Hepatocyte (in vitro differentiated cells): ENCODE measurements around the gene YTHDC2. TPM values are rescaled to one million over a fixed set of nuclear protein-coding genes. Genes with fewer than 3 reads are reported as not detected.

Experiments used
- DNase-seq: peaks from one replicate; pipeline ENCODE4 v3.0.0-alpha.2; 2016; ENCODE audit warnings: low spot score
- H2AFZ ChIP-seq: fragments of 200-600 bp; sonication (generic); 2 replicates; pipeline ENCODE4 v1.6.0; 2016; ENCODE audit warnings: antibody characterized with exemption, mild to moderate bottlenecking
- H3K27ac ChIP-seq: fragments of 200-600 bp; sonication (generic); 2 replicates; pipeline ENCODE4 v1.5.1; 2016; ENCODE audit warnings: mild to moderate bottlenecking
- H3K27me3 ChIP-seq: fragments of 200-600 bp; sonication (generic); 2 replicates; pipeline ENCODE4 v1.6.1; 2016
- H3K36me3 ChIP-seq: fragments of 200-600 bp; sonication (generic); replicated peaks from 2 replicates; pipeline ENCODE4 v1.5.1; 2016; ENCODE audit warnings: low read depth; ENCODE audit not compliant: insufficient read depth
- H3K4me1 ChIP-seq: fragments of 200-600 bp; sonication (generic); 2 replicates; pipeline ENCODE4 v1.5.1; 2016; ENCODE audit warnings: mild to moderate bottlenecking, moderate library complexity; ENCODE audit not compliant: insufficient read depth
- H3K4me2 ChIP-seq: fragments of 200-600 bp; sonication (generic); 2 replicates; pipeline ENCODE4 v1.6.0; 2016
- H3K4me3 ChIP-seq: fragments of 200-600 bp; sonication (generic); 2 replicates; pipeline ENCODE4 v1.5.1; 2016; ENCODE audit warnings: mild to moderate bottlenecking
- H3K79me2 ChIP-seq: fragments of 200-600 bp; sonication (generic); 2 replicates; pipeline ENCODE4 v1.6.0; 2017; ENCODE audit warnings: mild to moderate bottlenecking
- H3K9me2 ChIP-seq: fragments of 200-600 bp; sonication (generic); replicated peaks from 2 replicates; pipeline ENCODE4 v1.6.0; 2017; ENCODE audit warnings: mild to moderate bottlenecking; ENCODE audit not compliant: insufficient read depth
- H3K9me3 ChIP-seq: fragments of 200-600 bp; sonication (generic); 2 replicates; pipeline ENCODE4 v1.5.1; 2016; ENCODE audit warnings: low read depth, mild to moderate bottlenecking
- H4K20me1 ChIP-seq: fragments of 200-600 bp; sonication (generic); 2 replicates; pipeline ENCODE4 v1.6.0; 2016; ENCODE audit warnings: mild to moderate bottlenecking; ENCODE audit not compliant: insufficient read depth, poor library complexity, severe bottlenecking
- EZH2 ChIP-seq: fragments of 200-600 bp; sonication (generic); IDR thresholded peaks from 2 replicates; pipeline ENCODE4 v1.6.1; 2016; ENCODE audit warnings: antibody characterized with exemption, mild to moderate bottlenecking, borderline replicate concordance
- EZH2phosphoT487 ChIP-seq: fragments of 200-600 bp; sonication (generic); IDR thresholded peaks from one replicate; pipeline ENCODE4 v1.6.1; 2018; ENCODE audit warnings: antibody characterized with exemption, mild to moderate bottlenecking, low read depth, moderate library complexity; ENCODE audit not compliant: unreplicated experiment, severe bottlenecking
- WGBS: methylation state at CpG from one replicate; pipeline ENCODE4 v1.1.6; 2016; ENCODE audit warnings: low lambda C conversion rate; ENCODE audit errors: missing lambda C conversion rate; 5-methylcytosine and 5-hydroxymethylcytosine counted together
- polyA plus RNA-seq: library from polyadenylated mRNA; unstranded; fragments of >200 nt; fragmentation: Nextera tagmentation; extraction: Ambion mirVana; gene quantifications from 2 replicates; pipeline ENCODE4 v1.2.1, GENCODE V29; 2016
- small RNA-seq: library from RNA; depleted of rRNA; stranded (forward); fragments of <200 nt; gene quantifications from one replicate; pipeline ENCODE3, GENCODE V24; 2014
- total RNA-seq: library from RNA; depleted of rRNA; stranded (reverse); fragments of >200 nt; gene quantifications from 2 replicates; pipeline ENCODE4 v1.2.3, GENCODE V29; 2014
- TF ChIP-seq, protein P1 (sequence below): fragments of 200-600 bp; sonication (generic); IDR thresholded peaks from 2 replicates; pipeline ENCODE4 v1.5.1; 2016; ENCODE audit warnings: antibody characterized with exemption, mild to moderate bottlenecking; ENCODE audit not compliant: poor library complexity

Gene YTHDC2
- total and polyA plus RNA-seq, 2 experiments from 2014 or later: 9.1 to 26.3 TPM

DNA sequence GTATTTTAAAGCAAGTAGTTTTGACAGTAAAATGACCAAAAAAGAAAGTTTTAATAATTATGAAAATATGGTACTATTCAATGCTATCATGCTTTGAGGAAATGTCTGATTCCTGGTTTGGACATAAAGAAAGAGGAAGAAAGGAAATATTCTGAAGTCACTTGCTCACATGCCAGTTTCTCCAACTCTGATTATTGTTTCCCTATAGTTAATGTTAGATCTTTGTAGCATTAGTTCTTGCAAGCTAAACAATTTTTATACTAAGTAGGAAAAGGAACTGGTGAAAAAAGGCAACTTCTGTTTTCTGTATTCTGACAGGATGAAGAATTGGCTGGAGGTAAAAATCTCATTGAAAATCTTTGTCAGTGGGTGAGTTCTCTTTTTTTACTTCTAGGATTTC lies 119.5 kb downstream of the YTHDC2 start:
- no peak for DNase-seq
- no peaks in the 10 kb centered on the region for H4K20me1 ChIP-seq
- H3K4me1 ChIP-seq: no peaks in the 10 kb centered on the region
- H3K4me2 ChIP-seq: no peak overlapping the region
- H2AFZ ChIP-seq: no peak overlapping the region
- H3K27ac ChIP-seq: no peak overlapping the region
- H3K79me2 ChIP-seq: no peaks in the 10 kb centered on the region
- no peak overlapping the region for H3K4me3 ChIP-seq
- no peak for TF ChIP-seq EZH2
- TF ChIP-seq, protein P1, sequence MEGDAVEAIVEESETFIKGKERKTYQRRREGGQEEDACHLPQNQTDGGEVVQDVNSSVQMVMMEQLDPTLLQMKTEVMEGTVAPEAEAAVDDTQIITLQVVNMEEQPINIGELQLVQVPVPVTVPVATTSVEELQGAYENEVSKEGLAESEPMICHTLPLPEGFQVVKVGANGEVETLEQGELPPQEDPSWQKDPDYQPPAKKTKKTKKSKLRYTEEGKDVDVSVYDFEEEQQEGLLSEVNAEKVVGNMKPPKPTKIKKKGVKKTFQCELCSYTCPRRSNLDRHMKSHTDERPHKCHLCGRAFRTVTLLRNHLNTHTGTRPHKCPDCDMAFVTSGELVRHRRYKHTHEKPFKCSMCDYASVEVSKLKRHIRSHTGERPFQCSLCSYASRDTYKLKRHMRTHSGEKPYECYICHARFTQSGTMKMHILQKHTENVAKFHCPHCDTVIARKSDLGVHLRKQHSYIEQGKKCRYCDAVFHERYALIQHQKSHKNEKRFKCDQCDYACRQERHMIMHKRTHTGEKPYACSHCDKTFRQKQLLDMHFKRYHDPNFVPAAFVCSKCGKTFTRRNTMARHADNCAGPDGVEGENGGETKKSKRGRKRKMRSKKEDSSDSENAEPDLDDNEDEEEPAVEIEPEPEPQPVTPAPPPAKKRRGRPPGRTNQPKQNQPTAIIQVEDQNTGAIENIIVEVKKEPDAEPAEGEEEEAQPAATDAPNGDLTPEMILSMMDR: no peak
- TF ChIP-seq EZH2phosphoT487: no peak
- no peaks in the 10 kb centered on the region for H3K27me3 ChIP-seq
- no peaks in the 10 kb centered on the region for H3K9me3 ChIP-seq
- no peaks in the 10 kb centered on the region for H3K36me3 ChIP-seq
- H3K9me2 ChIP-seq: no peaks in the 10 kb centered on the region

DNA sequence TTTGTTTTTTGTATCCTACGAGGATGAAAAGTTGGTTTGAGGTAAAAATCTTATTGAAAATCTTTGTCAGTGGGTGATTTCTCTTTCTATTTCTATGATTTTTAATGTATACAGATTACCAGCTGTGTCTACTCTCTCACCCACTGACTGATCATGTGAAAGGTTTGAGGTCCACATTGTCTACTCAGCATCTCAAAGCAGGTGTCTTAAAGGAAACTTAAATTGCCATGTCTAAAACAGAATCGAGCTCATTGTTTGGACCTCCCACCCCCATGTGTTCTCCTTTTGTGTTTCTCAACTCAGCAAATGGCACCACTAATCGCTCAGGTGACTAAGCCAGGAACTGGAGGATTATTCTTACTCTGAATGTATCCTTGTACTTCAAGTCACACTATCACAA lies 121.5 kb downstream of the YTHDC2 start:
- 85% methylated on average over 3 of the region's 3 CpGs for WGBS
- Histone ChIP-seq H3K27ac (no peak overlapping the region), H3K4me2 (no peak overlapping the region), H3K9me2 (no peaks in the 10 kb centered on the region), H3K36me3 (no peaks in the 10 kb centered on the region), H4K20me1 (no peaks in the 10 kb centered on the region), H3K27me3 (no peaks in the 10 kb centered on the region), H3K9me3 (no peaks in the 10 kb centered on the region), H2AFZ (no peak overlapping the region), H3K4me3 (no peak overlapping the region), H3K79me2 (no peaks in the 10 kb centered on the region), H3K4me1 (no peaks in the 10 kb centered on the region)
- no peak for TF ChIP-seq EZH2phosphoT487
- TF ChIP-seq EZH2: no peak
- TF ChIP-seq, protein P1: no peak
- no peak for DNase-seq

DNA sequence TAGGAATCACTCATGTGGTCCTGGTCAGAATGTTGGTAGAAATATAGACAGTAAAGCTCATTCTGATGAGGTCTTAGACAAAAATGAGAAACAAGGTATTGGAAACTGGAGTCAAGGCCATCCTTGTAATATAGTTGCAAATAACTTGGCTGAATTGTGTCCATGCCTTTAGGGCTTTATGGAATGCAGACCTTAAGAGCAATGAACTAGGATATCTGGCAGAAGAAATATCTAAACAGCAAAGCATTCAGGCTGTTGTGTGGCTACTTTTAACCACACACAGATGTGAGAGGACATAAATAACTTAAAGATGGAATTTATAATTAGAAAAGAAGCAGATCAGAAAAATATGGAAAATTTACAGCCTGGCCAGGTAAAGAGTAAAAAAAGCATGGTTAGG lies 128.2 kb downstream of the YTHDC2 start:
- H3K36me3 ChIP-seq: no peaks in the 10 kb centered on the region
- H3K79me2 ChIP-seq: no peaks in the 10 kb centered on the region
- H3K27ac ChIP-seq: no peak overlapping the region
- H3K9me2 ChIP-seq: no peaks in the 10 kb centered on the region
- DNase-seq: no peak
- no peak overlapping the region for H3K4me3 ChIP-seq
- H3K4me1 ChIP-seq: no peaks in the 10 kb centered on the region
- H4K20me1 ChIP-seq: no peaks in the 10 kb centered on the region
- TF ChIP-seq EZH2 (no peak), EZH2phosphoT487 (no peak)
- TF ChIP-seq, protein P1: no peak
- no peaks in the 10 kb centered on the region for H3K9me3 ChIP-seq
- no peak overlapping the region for H2AFZ ChIP-seq
- H3K4me2 ChIP-seq: no peak overlapping the region
- no peaks in the 10 kb centered on the region for H3K27me3 ChIP-seq

Small RNA genes within 50 kb of the gene (small RNA-seq; reads per million reads assigned to genes)
- gene RNU4ATAC13P: not detected

Other genes starting within 250 kb of the YTHDC2 start
- 0.60 TPM in 1 of 2 replicates, not detected in the other for gene TSSK1B, start 78.7 kb upstream of the YTHDC2 start, total RNA-seq
- gene TSSK1B, start 78.7 kb upstream of the YTHDC2 start, polyA plus RNA-seq: not detected in 2 replicates
- gene MCC, start 25.2 kb upstream of the YTHDC2 start, total RNA-seq: 22.0 and 31.5 TPM in 2 replicates
- gene MCC, start 25.2 kb upstream of the YTHDC2 start, polyA plus RNA-seq: 8.3 and 13.2 TPM in 2 replicates